Stimulated activated CD4-positive, alpha-beta T cell treated with anti-CD3 and anti-CD28 coated beads, Interleukin-4, amount 100 ng/mL, for 1 hour (primary cell): Measurements from ENCODE around the gene DLEU7.

Source experiments
- DNase-seq: peaks from one replicate; pipeline ENCODE4 v3.0.0-alpha.2; 2020

DLEU7 gene

GRCh38 chr13:50843257-50844083 lies at the start of gene DLEU7:
TSS of gene DLEU7 (minus strand) at chr13:50843692. CDS start at chr13:50843646, 46 bp downstream.
- DNase-seq = no peak

DNA sequence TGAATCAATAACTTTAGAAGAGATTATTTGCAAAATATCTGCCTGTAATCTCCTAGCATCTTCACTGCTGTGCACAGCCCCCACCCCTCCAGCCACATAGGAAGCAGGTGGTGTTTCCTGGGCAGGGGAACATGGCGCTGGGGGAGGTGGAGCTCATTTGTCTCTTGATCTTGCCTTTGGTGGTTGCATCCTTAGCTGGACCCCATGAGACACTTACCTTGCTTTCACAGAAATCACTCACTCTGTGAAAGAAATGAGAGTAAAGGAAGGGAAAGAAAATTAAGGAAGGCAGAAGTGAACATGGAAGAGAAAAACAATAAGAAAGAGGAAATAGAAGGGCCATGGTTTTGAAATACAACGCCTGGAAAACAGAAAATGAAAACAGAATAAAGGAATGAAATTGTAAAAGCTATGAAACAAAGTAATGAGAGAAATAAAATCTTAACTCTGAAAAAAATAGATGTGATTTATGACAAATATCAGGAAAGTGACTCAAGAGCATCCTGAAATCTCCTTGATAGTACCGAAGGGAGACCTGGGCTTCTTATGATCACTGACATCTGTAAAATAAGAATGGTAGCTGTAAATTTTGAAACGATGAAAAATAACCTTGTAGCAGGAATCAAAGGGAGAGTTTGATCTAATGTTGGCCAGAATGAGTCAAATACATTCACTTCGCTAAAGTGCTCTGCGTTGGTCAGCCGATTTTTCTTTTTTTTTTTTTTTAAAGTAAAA lies 48.9 kb upstream of the DLEU7 start:
- no peak for DNase-seq

GRCh38 chr13:50891206-50891605 lies 47.7 kb upstream of the DLEU7 start:
- no peak for DNase-seq

DNA sequence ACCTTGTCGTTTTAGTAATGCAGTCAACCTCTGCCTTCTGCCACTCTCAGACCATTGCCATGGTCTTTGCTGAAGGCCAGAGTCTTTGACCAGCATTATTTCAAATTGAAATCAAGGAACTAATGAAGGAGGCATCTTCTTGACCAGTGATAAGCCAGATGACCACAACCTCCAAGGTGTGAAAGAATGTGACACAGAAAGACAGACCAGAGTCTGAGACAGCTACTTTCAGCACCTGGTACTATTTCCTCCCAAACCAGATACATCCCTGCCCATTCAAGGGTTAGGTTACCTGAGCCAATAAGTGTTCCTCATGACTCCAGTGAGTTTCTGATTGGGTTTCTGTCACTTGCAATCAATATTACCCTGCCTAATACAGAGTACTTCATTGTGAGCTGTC lies 45.8 kb upstream of the DLEU7 start:
- DNase-seq = no peak

DNA sequence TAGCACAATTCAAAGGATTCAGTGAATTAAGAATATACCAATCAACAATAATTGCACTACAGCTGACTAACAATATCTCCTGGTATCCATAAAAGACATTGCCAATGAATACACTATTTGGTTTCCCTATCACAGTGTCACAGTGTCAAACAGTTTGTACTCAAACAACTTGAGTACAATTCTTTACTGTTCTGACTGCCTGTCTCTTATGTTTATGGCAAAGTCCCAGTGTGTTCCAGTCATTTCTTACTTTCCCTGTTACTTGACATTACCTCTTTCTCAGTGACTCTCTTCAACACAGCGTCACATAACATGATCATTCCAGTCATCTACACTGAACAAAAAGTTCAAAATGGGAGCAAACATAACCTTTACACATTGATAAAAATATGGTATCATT lies 44.9 kb upstream of the DLEU7 start:
- no peak for DNase-seq

DNA sequence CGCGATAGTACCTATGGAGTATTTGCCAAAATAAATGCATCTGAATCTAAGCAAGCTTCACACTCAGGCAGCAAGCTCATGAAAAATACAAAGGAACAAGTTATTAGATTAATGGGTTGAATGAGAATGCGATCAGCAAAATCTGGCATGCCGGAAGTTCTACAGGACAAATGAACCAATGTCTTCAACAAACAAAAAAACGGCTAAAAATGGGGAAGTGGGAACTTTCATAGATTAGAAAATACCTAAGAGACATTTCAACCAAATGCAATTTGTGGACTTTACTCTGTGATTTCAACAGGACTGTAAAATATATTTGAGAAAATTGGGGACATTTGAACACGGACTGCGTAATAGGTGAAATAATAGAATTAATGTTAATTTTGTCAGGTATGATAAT lies 43.7 kb upstream of the DLEU7 start:
- DNase-seq = no peak

DNA sequence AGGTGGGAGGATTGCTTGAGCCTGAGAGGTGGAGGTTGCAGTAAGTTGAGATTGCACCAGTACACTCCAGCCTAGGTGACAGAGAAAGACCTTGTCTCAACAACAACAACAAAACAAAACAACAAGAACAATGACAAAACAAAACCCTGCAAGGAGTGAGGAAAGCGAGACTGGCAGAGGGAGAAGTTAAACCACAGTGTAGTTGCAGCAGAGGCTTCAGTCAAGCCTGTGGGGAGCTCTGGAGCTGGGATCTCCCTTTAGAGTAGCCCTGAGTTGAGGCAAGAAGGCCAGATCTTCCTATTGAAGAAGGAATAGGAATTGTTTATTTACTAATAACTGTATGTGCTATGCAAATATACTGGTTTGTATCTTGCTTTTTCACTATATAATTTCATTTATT lies 40.8 kb upstream of the DLEU7 start:
- DNase-seq = no peak

DNA sequence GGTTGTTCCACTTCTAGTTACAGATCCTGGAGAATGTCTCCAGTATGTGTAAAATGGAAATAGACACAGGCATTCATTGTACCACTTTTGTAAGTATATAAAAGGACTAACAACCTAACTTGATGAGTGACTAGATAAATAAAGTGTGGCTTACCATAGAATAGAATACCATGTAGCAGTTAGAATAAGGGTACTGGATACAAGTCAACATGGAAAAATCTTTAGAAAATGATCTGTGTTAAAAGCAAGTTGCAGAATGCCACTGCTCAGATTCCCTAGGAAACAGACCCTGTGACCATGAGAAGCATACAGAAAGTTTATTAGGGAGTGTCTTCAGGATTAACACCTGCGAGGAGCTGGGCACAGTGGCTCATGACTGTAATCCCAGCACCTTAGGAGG lies 40.2 kb upstream of the DLEU7 start:
- no peak for DNase-seq

GRCh38 chr13:50882816-50883435 lies 39.4 kb upstream of the DLEU7 start:
- DNase-seq = no peak

- no peak for DNase-seq
Observed at GRCh38 chr13:50873991-50874390, 30.5 kb upstream of the DLEU7 start.

DNA sequence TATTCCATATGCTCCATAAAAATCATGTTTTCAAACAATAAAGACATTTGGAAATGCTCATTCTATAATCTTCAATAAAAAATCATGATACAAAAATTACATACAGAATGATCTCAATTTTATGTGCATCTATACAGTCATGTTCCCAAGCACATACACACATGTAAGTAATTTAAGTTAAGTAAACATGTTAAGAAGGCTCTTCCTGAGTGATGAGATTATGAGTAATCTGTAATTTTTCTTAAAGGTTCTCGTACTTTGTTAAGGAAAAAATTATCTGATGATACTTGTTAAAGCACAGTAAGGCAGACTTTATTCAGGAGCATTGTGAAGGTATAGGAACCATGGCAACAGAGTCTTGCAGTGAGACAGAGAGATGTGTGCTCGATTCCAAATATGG lies 30.0 kb upstream of the DLEU7 start:
- no peak for DNase-seq

- DNase-seq = no peak
Observed at GRCh38 chr13:50871405-50871804, 27.9 kb upstream of the DLEU7 start.

GRCh38 chr13:50867637-50867945 lies 24.1 kb upstream of the DLEU7 start:
- no peak for DNase-seq

- DNase-seq = no peak
Observed at GRCh38 chr13:50866817-50867636, 23.5 kb upstream of the DLEU7 start.

GRCh38 chr13:50864492-50864891 lies 21.0 kb upstream of the DLEU7 start:
- DNase-seq = no peak

- no peak for DNase-seq
Observed at GRCh38 chr13:50855681-50856080, 12.2 kb upstream of the DLEU7 start.

DNA sequence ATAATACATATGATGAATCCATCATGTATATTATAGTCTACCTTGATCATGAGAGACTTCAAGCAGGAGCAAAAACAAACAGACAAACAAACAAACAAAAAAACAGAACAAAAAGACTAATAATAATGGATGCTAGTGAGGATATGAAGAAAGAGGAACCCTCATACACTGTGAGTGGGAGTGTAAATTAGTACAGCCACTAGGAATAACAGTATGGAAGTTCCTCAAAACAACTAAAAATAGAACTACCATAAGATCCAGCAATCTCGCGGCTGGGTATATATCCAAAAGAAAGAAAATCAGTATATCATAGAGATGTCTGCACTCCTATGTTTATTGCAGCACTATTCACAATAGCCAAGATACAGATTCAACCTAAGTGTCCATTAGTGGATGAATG lies 7.0 kb upstream of the DLEU7 start:
- DNase-seq = no peak

- DNase-seq = no peak
Observed at GRCh38 chr13:50847501-50847900, 4.0 kb upstream of the DLEU7 start.

DNA sequence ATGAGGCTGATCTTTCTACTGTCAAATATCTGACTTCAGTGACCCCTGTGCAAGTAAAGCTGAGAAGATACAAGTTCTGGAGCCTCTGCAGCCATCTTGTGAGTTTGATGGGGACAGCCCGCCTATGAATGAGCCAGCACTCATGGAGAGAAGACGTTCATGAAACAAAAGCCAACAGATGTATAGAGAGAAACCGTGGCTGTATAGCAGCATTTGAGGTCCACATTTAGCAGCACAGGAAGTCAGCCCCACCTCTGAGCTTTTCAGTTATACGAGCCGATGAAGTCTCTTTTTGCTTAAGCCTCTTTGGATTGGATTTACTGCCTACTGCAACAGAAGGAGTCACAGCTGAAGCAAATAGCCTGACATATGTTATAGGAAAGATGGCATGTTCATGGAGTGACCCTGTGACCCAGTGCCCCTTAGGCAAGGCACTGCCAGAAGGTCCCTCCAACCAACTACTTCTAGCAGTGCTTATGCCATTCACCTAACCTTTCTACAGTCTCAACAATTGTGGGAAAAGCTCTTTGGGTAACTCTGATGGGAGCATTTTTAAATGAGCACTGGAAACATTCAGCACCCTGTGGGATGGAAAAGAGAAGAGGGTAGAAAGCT lies 3.5 kb upstream of the DLEU7 start:
- no peak for DNase-seq

- no peak for DNase-seq
Observed at GRCh38 chr13:50845211-50845610, 1.7 kb upstream of the DLEU7 start.

DNA sequence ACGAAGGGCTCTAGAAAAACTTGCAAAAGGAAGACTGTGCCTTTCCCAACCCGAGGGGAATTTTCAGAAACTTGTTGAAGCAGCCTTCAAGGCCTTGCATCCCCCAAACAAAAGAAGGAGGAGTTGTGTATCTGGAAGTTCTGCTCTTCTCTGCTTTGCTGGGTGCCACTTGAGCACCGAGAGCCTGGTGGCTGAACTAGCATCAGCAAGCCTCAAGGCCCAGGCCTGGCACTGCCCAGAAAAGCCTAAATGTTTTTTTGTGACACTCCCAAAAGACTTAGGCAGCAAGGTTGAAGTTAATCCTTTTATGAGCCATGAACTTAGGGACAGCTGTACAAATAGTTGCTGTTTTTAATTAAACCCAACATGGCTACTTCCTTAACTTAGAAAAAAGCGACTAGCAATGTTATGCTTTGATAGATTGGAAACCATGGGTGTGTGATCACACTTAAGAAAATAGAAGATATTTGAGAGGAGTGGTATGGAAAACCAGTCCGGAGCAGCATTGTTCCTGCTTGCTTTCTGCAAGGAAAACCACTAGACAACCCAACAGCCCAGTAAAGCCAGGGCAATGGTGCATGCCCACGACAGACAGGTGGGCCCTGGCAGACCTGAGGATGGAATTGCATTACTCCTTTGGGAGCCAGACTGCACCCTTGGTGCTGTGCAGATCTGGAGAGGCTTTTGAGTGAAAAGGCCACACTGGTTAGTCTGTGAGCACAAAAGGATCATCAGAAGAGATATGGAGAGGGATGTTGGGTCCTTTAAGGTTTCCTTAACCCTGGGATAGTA lies 788 bp upstream of the DLEU7 start:
- DNase-seq = no peak

- DNase-seq = no peak
Observed at GRCh38 chr13:50842990-50843256, 569 bp downstream of the DLEU7 start.
